Measurements from ENCODE around the gene ASB9. TPM values are rescaled to one million over a fixed set of nuclear protein-coding genes. Genes with fewer than 3 reads are reported as not detected.

The ASB9 gene
- polyA plus RNA-seq, 1 experiment: 0.53 TPM

DNA sequence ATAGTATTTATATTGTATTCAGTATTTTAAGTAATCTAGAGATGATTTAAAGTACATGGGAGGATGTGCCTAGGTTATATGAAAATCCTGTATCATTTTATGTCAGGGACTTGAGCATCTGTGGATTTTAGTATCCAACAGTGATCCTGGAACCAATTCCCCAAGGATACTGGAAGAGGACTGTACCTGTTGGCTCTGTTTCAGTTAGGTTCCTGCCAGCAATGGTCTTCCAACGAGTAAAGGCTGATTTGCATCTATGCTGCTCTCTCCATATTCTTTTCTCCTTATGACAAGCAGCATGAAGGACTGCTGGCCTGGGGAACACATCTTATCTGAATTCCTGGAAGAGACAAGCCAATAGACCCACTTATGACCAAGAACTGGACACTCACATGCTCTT is 34.9 kb downstream of the ASB9 start:
- Histone ChIP-seq H3K36me3 (ENCODE audit: control insufficient read depth, insufficient read depth, low read length) (no peaks in the 10 kb centered on the region), H3K27me3 (ENCODE audit: control insufficient read depth, insufficient read depth, low read length) (no peaks in the 10 kb centered on the region), H3K4me3 (ENCODE audit: low read depth, low read length) (no peak overlapping the region)
- no peak for DNase-seq (ENCODE audit: low read depth)
- TF ChIP-seq, protein P1, sequence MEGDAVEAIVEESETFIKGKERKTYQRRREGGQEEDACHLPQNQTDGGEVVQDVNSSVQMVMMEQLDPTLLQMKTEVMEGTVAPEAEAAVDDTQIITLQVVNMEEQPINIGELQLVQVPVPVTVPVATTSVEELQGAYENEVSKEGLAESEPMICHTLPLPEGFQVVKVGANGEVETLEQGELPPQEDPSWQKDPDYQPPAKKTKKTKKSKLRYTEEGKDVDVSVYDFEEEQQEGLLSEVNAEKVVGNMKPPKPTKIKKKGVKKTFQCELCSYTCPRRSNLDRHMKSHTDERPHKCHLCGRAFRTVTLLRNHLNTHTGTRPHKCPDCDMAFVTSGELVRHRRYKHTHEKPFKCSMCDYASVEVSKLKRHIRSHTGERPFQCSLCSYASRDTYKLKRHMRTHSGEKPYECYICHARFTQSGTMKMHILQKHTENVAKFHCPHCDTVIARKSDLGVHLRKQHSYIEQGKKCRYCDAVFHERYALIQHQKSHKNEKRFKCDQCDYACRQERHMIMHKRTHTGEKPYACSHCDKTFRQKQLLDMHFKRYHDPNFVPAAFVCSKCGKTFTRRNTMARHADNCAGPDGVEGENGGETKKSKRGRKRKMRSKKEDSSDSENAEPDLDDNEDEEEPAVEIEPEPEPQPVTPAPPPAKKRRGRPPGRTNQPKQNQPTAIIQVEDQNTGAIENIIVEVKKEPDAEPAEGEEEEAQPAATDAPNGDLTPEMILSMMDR (IDR thresholded peaks at IDR 0.05; ENCODE audit: insufficient read depth, low read depth, low read length): no peak
- CTCF ChIA-PET: no interaction called here
- POLR2A ChIA-PET: no interaction called here

DNA sequence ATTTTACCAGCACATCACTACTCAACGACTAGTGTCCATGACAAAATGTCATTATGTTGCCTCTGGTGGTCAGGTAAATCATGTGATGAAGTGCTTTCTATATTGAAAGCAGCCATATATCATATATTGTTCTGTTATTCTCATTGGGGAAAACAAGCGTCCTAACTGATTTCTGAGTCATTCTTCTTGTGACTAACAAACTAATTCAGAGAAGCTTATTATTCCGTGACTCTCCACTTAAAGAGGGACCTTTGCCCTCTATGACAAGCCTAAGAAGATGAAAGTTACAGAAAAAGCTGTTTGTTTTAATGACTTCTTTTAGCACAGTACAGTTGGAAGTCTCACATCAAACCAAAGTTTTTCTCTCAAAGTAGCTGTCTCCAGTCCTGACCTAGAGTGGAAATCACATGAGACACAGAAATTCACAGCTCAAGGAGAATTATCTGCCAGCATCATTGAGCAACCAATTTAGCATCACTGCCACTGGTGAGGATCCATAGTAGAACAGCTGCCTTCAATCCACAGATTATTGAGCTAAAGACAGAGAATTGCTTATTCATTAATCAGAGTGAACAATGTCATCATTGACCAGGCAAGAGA is 36.4 kb downstream of the ASB9 start:
- DNase-seq (ENCODE audit: low read depth): no peak
- CTCF ChIA-PET: interaction anchor here (1.6 kb wide), 1 partner anchor 9 kb away, joined by 4 read pairs; no protein-coding TSS in a partner anchor
- Histone ChIP-seq H3K27me3 (ENCODE audit: control insufficient read depth, insufficient read depth, low read length) (no peaks in the 10 kb centered on the region), H3K36me3 (ENCODE audit: control insufficient read depth, insufficient read depth, low read length) (no peaks in the 10 kb centered on the region), H3K4me3 (ENCODE audit: low read depth, low read length) (no peak overlapping the region)
- POLR2A ChIA-PET: no interaction called here
- TF ChIP-seq, protein P1 (IDR thresholded peaks at IDR 0.05; ENCODE audit: insufficient read depth, low read depth, low read length): no peak

DNA sequence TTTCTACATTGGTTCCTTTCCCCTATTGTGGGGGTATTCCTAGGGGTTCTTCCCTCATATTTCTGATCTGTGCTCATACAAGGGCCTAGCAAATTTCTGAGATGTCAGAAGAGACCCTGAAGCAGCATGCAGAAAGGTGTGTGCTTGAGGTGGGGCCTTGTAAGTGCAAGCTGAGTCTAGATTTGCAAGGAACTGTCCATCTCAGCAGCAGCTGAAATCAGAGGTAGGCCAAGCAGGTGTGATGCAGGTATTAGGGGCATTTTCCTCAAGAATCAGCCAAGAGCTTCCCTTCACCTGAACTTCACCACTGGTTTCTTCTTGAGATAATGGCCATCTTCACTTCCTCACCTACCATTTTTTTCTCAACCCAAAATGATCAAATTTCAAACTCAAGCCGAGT is 45.1 kb downstream of the ASB9 start:
- TF ChIP-seq, protein P1 (IDR thresholded peaks at IDR 0.05; ENCODE audit: insufficient read depth, low read depth, low read length): no peak
- Histone ChIP-seq H3K36me3 (ENCODE audit: control insufficient read depth, insufficient read depth, low read length) (no peaks in the 10 kb centered on the region), H3K27me3 (ENCODE audit: control insufficient read depth, insufficient read depth, low read length) (no peaks in the 10 kb centered on the region), H3K4me3 (ENCODE audit: low read depth, low read length) (no peak overlapping the region)
- DNase-seq (ENCODE audit: low read depth): no peak
- POLR2A ChIA-PET: no interaction called here
- CTCF ChIA-PET: no interaction called here

DNA sequence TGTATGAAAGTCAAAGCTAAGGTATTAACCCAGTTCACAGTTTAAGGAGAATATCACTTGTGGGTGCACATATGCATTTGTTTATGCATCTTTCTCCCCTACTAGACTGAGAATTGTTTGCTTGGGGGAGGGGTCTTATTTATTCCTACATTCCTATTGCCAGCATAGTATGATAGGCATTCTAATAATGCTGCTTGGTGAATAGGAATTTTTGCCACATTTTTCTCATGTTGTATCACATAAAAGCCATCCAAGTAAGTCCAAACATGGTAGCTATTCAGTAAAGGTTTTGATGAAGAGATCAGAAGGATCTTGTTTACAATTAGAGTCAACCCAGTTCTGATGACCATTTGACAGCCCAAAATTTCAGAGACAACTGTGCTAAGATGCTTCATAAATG is 48.6 kb downstream of the ASB9 start:
- Histone ChIP-seq H3K4me3 (ENCODE audit: low read depth, low read length) (no peak overlapping the region), H3K27me3 (ENCODE audit: control insufficient read depth, insufficient read depth, low read length) (no peaks in the 10 kb centered on the region), H3K36me3 (ENCODE audit: control insufficient read depth, insufficient read depth, low read length) (no peaks in the 10 kb centered on the region)
- no peak for DNase-seq (ENCODE audit: low read depth)
- ChIA-PET CTCF (no interaction called here), POLR2A (no interaction called here)
- TF ChIP-seq, protein P1 (IDR thresholded peaks at IDR 0.05; ENCODE audit: insufficient read depth, low read depth, low read length): no peak

DNA sequence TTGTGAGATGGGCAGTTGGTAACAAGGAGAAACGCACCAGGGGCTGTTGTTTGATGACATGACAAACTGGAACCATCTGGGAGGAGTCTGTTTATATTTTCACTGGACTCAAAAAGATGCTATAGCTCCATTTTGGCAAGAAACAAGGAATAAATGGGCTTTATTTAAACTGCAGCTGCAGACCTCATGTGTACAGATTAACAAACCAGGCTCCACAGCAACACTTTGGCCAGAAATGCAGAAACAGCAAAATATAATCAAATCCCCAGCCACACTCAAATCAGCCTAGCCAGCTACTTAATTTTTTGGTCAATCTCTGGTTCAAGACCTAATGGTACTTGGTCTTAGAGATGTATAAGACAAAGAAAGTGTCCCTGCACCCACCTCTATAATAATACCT is 52.7 kb downstream of the ASB9 start:
- CTCF ChIA-PET: no interaction called here
- no peak overlapping the region for H3K4me3 ChIP-seq (ENCODE audit: low read depth, low read length)
- POLR2A ChIA-PET: no interaction called here
- TF ChIP-seq, protein P1 (IDR thresholded peaks at IDR 0.05; ENCODE audit: insufficient read depth, low read depth, low read length): no peak
- H3K36me3 ChIP-seq (ENCODE audit: control insufficient read depth, insufficient read depth, low read length): no peaks in the 10 kb centered on the region
- H3K27me3 ChIP-seq (ENCODE audit: control insufficient read depth, insufficient read depth, low read length): no peaks in the 10 kb centered on the region
- no peak for DNase-seq (ENCODE audit: low read depth)

Data from BJ (cell line).